PC-9 (cell line): ENCODE results near the gene CDHR2. TPM values are rescaled to one million over a fixed set of nuclear protein-coding genes. Genes with fewer than 3 reads are reported as not detected.

Source experiments
- BruUV-seq: library from RNA; stranded (reverse); fragments of 400-500 nt; replicated peaks from 2 replicates; lab custom pipeline; 2021; lab: Mats Ljungman, UMichigan
- CTCF ChIA-PET: fragments of 300-600 bp; sonication (Branson Sonifier 250); formaldehyde crosslinking; loops from one replicate; lab custom pipeline; 2022; ENCODE audit warnings: antibody characterized with exemption; lab: Charles Lee
- POLR2A ChIA-PET: fragments of 300-600 bp; sonication (Branson Sonifier 250); formaldehyde crosslinking; loops from one replicate; lab custom pipeline; 2022; ENCODE audit warnings: antibody characterized with exemption; ENCODE audit not compliant: unreplicated experiment; lab: Charles Lee
- DNase-seq, 2 experiments: peaks; one replicate each; pipeline versions ENCODE4 v3.0.0 to v3.0.0-alpha.2; 2015 to 2022; ENCODE audit warnings: mixed read lengths in 1 of 2
- H2AFZ ChIP-seq: fragments of 200-600 bp; sonication (generic); 2 replicates; pipeline ENCODE4 v1.8.1; 2017; ENCODE audit warnings: antibody characterized with exemption
- H3F3A ChIP-seq: fragments of 200-600 bp; sonication (generic); 2 replicates; pipeline ENCODE4 v1.8.1; 2017; ENCODE audit warnings: antibody characterized with exemption, mild to moderate bottlenecking, low read depth; ENCODE audit not compliant: insufficient read depth
- H3K27ac ChIP-seq: fragments of 200-600 bp; sonication (generic); 2 replicates; pipeline ENCODE4 v1.6.1; 2016; ENCODE audit warnings: mixed run types
- H3K27me3 ChIP-seq: fragments of 200-600 bp; sonication (generic); 2 replicates; pipeline ENCODE4 v1.6.1; 2016; ENCODE audit warnings: low read depth, mixed run types; ENCODE audit not compliant: insufficient read depth
- H3K36me3 ChIP-seq: fragments of 200-600 bp; sonication (generic); 2 replicates; pipeline ENCODE4 v1.6.1; 2016; ENCODE audit warnings: low read depth, mixed run types
- H3K4me1 ChIP-seq: fragments of 200-600 bp; sonication (generic); replicated peaks from 2 replicates; pipeline ENCODE4 v1.6.1; 2016; ENCODE audit warnings: mixed run types; ENCODE audit not compliant: insufficient read depth
- H3K4me2 ChIP-seq: fragments of 200-600 bp; sonication (generic); 2 replicates; pipeline ENCODE4 v1.6.1; 2017; ENCODE audit warnings: mixed run types
- H3K4me3 ChIP-seq: fragments of 200-600 bp; sonication (generic); 2 replicates; pipeline ENCODE4 v1.6.1; 2016; ENCODE audit warnings: mixed run types
- H3K79me2 ChIP-seq: fragments of 200-600 bp; sonication (generic); 2 replicates; pipeline ENCODE4 v1.6.1; 2017; ENCODE audit warnings: low read depth, mixed run types
- H3K9me2 ChIP-seq: fragments of 200-600 bp; sonication (generic); 2 replicates; pipeline ENCODE4 v1.8.1; 2017; ENCODE audit warnings: mild to moderate bottlenecking; ENCODE audit not compliant: insufficient read depth
- H3K9me3 ChIP-seq: fragments of 200-600 bp; sonication (generic); 2 replicates; pipeline ENCODE4 v1.8.1; 2016; ENCODE audit warnings: low read depth; ENCODE audit not compliant: insufficient read depth
- H4K20me1 ChIP-seq: fragments of 200-600 bp; sonication (generic); 2 replicates; pipeline ENCODE4 v1.8.1; 2017; ENCODE audit not compliant: insufficient read depth
- EZH2 ChIP-seq: fragments of 200-600 bp; sonication (generic); IDR thresholded peaks from 2 replicates; pipeline ENCODE4 v1.8.0; 2017; ENCODE audit warnings: antibody characterized with exemption, low read depth
- intact Hi-C: fragments of 100-400 bp; cut with micrococcal nuclease; formaldehyde crosslinking; loops from one replicate; pipeline ENCODE4 v1.10.0; 2022; ENCODE audit not compliant: unreplicated experiment
- total RNA-seq: library from RNA; stranded (reverse); gene quantifications from 2 replicates; pipeline ENCODE4 v1.2.3, GENCODE V29; 2021
- TF ChIP-seq, protein P1 (sequence below): fragments of 200-600 bp; sonication (generic); conservative IDR thresholded peaks from 2 replicates; pipeline ENCODE4 v1.6.1; 2017; ENCODE audit warnings: mixed run types, antibody characterized with exemption, mild to moderate bottlenecking, moderate library complexity

Gene CDHR2
- total RNA-seq, 1 experiment from 2014 or later = not detected

- Histone ChIP-seq H3K4me2 (no peak overlapping the region), H3K4me1 (0 out of 2 replicates have a peak, but pooled peaks cover 4% of the 10 kb centered on the region), H3K9me2 (no peaks in the 10 kb centered on the region), H3K36me3 (no peaks in the 10 kb centered on the region), H3F3A (peaks cover 5% of the 10 kb centered on the region; the same call in 1 of the 2 replicates), H3K27me3 (no peaks in the 10 kb centered on the region), H2AFZ (no peak overlapping the region), H4K20me1 (no peaks in the 10 kb centered on the region), H3K79me2 (no peaks in the 10 kb centered on the region), H3K4me3 (no peak overlapping the region), H3K27ac (no peak overlapping the region), H3K9me3 (no peaks in the 10 kb centered on the region)
- CTCF ChIA-PET = no interaction called here
- TF ChIP-seq, protein P1, sequence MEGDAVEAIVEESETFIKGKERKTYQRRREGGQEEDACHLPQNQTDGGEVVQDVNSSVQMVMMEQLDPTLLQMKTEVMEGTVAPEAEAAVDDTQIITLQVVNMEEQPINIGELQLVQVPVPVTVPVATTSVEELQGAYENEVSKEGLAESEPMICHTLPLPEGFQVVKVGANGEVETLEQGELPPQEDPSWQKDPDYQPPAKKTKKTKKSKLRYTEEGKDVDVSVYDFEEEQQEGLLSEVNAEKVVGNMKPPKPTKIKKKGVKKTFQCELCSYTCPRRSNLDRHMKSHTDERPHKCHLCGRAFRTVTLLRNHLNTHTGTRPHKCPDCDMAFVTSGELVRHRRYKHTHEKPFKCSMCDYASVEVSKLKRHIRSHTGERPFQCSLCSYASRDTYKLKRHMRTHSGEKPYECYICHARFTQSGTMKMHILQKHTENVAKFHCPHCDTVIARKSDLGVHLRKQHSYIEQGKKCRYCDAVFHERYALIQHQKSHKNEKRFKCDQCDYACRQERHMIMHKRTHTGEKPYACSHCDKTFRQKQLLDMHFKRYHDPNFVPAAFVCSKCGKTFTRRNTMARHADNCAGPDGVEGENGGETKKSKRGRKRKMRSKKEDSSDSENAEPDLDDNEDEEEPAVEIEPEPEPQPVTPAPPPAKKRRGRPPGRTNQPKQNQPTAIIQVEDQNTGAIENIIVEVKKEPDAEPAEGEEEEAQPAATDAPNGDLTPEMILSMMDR = no peak
- no peak for TF ChIP-seq EZH2
- POLR2A ChIA-PET = no interaction called here
- BruUV-seq = no TSS peak
- intact Hi-C loops = loop anchor here (1.0 kb wide), 1 partner anchor 161 kb away; the partner anchor contains the start of gene CLTB
- no peak for DNase-seq
Observed at GRCh38 chr5:176577312-176578176, 28.4 kb downstream of the CDHR2 start.

DNA sequence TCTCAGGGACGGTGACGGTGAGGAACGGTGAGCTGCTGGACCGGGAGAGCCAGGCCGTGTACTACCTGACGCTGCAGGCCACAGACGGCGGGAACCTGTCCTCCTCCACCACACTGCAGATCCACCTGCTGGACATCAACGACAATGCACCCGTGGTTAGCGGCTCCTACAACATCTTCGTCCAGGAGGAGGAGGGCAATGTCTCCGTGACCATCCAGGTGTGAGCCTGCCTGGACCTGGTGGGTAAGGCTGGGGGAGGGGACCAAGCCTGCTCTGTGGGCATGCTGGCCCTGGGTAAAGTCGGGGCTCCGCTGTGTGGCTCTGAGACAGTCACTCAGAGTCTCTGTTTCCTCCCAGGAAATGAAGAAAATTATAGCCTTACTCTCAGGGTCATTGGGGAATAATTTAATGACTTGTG is 29.3 kb downstream of the CDHR2 start:
- Histone ChIP-seq H3K79me2 (no peaks in the 10 kb centered on the region), H3K27ac (no peak overlapping the region), H3K4me3 (no peak overlapping the region), H3F3A (peaks cover 5% of the 10 kb centered on the region; the same call in 1 of the 2 replicates), H3K4me2 (peak overlapping the region; percentile 34; the same call in 1 of the 2 replicates), H3K9me3 (no peaks in the 10 kb centered on the region), H3K36me3 (no peaks in the 10 kb centered on the region), H4K20me1 (no peaks in the 10 kb centered on the region), H3K9me2 (no peaks in the 10 kb centered on the region), H3K27me3 (no peaks in the 10 kb centered on the region), H2AFZ (no peak overlapping the region), H3K4me1 (0 out of 2 replicates have a peak, but pooled peaks cover 4% of the 10 kb centered on the region)
- no TSS peak for BruUV-seq
- CTCF ChIA-PET = interaction anchor here (0.8 kb wide), 1 partner anchor 848 kb away, joined by 3 read pairs; no protein-coding TSS in a partner anchor
- intact Hi-C loops = loop anchor here (1.0 kb wide), 1 partner anchor 162 kb away; the partner anchor contains the start of gene CLTB
- peak; percentile 63 to 86 for DNase-seq
- POLR2A ChIA-PET = interaction anchor here (0.6 kb wide), 1 partner anchor 847 kb away, joined by 5 read pairs; no protein-coding TSS in a partner anchor
- TF ChIP-seq EZH2 = no peak
- TF ChIP-seq, protein P1 = peak; percentile 83

DNA sequence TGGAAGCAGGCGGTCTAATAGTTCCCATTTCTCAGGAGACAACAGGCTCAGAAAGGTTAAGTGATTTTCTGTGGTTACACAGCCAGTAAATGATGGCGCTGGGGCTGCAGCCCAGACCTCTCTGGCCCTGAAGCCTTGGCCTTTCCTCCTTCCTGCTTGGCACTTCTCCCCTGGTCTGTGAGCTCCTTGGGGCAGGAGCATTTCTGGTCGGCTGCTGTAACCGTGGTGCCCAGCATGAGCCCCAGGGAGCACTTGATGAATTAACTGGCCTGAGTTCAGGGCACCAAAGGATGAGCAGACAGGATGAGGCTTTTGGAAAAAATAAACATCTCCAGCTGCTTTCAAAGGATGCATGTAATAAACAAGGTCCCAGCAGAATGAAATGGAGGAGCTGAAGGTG is 30.2 kb downstream of the CDHR2 start:
- H3K9me2 ChIP-seq = no peaks in the 10 kb centered on the region
- ChIA-PET POLR2A (no interaction called here), CTCF (interaction anchor here (0.8 kb wide), 1 partner anchor 849 kb away, joined by 3 read pairs; no protein-coding TSS in a partner anchor)
- H3K79me2 ChIP-seq = no peaks in the 10 kb centered on the region
- H3K36me3 ChIP-seq = no peaks in the 10 kb centered on the region
- H3K4me3 ChIP-seq = no peak overlapping the region
- H3K4me1 ChIP-seq = 0 out of 2 replicates have a peak, but pooled peaks cover 4% of the 10 kb centered on the region
- H3K27me3 ChIP-seq = no peaks in the 10 kb centered on the region; the same call in 1 of the 2 replicates
- H3F3A ChIP-seq = peaks cover 5% of the 10 kb centered on the region; the same call in 1 of the 2 replicates
- BruUV-seq = no TSS peak
- H3K9me3 ChIP-seq = no peaks in the 10 kb centered on the region; the same call in 1 of the 2 replicates
- H3K4me2 ChIP-seq = no peak overlapping the region
- H2AFZ ChIP-seq = no peak overlapping the region
- no peak for DNase-seq
- intact Hi-C loops = no loop called here
- H3K27ac ChIP-seq = no peak overlapping the region
- no peaks in the 10 kb centered on the region for H4K20me1 ChIP-seq
- TF ChIP-seq, protein P1 = no peak
- no peak for TF ChIP-seq EZH2
